Measurements from ENCODE around the gene STK16.
A peak's percentile ranks its signal among the peaks of the same experiment; 100 is the strongest.
"Not testable (repeated sequence)": the region's sequence is repeated elsewhere in the genome, so short reads cannot be mapped to it uniquely, and the experiment has no call there.

Gene STK16

GRCh38 chr2:219245148-219245898, at the start of gene STK16, which contains the start of gene GLB1L:
Gene STK16 (plus strand): TSS chr2:219245479. CDS start chr2:219246000, 521 bp downstream.
Gene GLB1L (minus strand): TSS chr2:219245444. CDS start chr2:219243573, 1,871 bp downstream.
- H3K4me3 ChIP-seq (ENCODE audit: low read depth, low read length) = peak within 1 kb of the TSS; percentile 91
- no peaks in the 10 kb centered on the region for H3K79me2 ChIP-seq
- TF ChIP-seq CTCF (IDR thresholded peaks at IDR 0.05) = no peak
- H3K9me3 ChIP-seq (ENCODE audit: control insufficient read depth, low read length) = no peaks in the 10 kb centered on the region
- H3K36me3 ChIP-seq (ENCODE audit: control insufficient read depth, insufficient read depth, low read length) = no peaks in the 10 kb centered on the region
- H3K9ac ChIP-seq = peak within 1 kb of the TSS; percentile 20
- peak within 1 kb of the TSS; percentile 85 for H2AFZ ChIP-seq
- H3K4me2 ChIP-seq (ENCODE audit: low read length) = peak within 1 kb of the TSS; percentile 89
- H3K4me1 ChIP-seq = peaks cover 22% of the 10 kb centered on the region
- H3K27ac ChIP-seq = peak within 1 kb of the TSS; percentile 89
- no peaks in the 10 kb centered on the region for H3K27me3 ChIP-seq (ENCODE audit: control insufficient read depth, insufficient read depth, low read length)

GRCh38 chr2:219197388-219197787, 47.9 kb upstream of the STK16 start:
- Histone ChIP-seq H3K27ac (no peak overlapping the region), H3K9me3 (ENCODE audit: control insufficient read depth, low read length) (no peaks in the 10 kb centered on the region), H3K79me2 (no peaks in the 10 kb centered on the region), H2AFZ (no peak overlapping the region), H3K27me3 (ENCODE audit: control insufficient read depth, insufficient read depth, low read length) (no peaks in the 10 kb centered on the region), H3K36me3 (ENCODE audit: control insufficient read depth, insufficient read depth, low read length) (no peaks in the 10 kb centered on the region), H3K4me2 (ENCODE audit: low read length) (no peak overlapping the region), H3K9ac (no peak overlapping the region), H3K4me1 (peaks cover 4% of the 10 kb centered on the region), H3K4me3 (ENCODE audit: low read depth, low read length) (no peak overlapping the region)
- TF ChIP-seq CTCF (IDR thresholded peaks at IDR 0.05) = no peak

- H3K27me3 ChIP-seq (ENCODE audit: control insufficient read depth, insufficient read depth, low read length) = no peaks in the 10 kb centered on the region
Observed at GRCh38 chr2:219198974-219199373, 46.3 kb upstream of the STK16 start.

GRCh38 chr2:219199470-219200211, 45.6 kb upstream of the STK16 start:
- Histone ChIP-seq H3K4me1 (peaks cover 4% of the 10 kb centered on the region), H3K27ac (no peak overlapping the region), H3K9ac (no peak overlapping the region), H3K79me2 (no peaks in the 10 kb centered on the region), H2AFZ (no peak overlapping the region), H3K4me2 (ENCODE audit: low read length) (no peak overlapping the region), H3K4me3 (ENCODE audit: low read depth, low read length) (no peak overlapping the region), H3K27me3 (ENCODE audit: control insufficient read depth, insufficient read depth, low read length) (no peaks in the 10 kb centered on the region), H3K36me3 (ENCODE audit: control insufficient read depth, insufficient read depth, low read length) (no peaks in the 10 kb centered on the region), H3K9me3 (ENCODE audit: control insufficient read depth, low read length) (no peaks in the 10 kb centered on the region)
- no peak for TF ChIP-seq CTCF (IDR thresholded peaks at IDR 0.05)

More at GRCh38 chr2:219198974-219199373, 46.3 kb upstream of the STK16 start:
- Histone ChIP-seq H3K4me2 (ENCODE audit: low read length) (no peak overlapping the region), H3K9me3 (ENCODE audit: control insufficient read depth, low read length) (no peaks in the 10 kb centered on the region), H3K4me3 (ENCODE audit: low read depth, low read length) (no peak overlapping the region), H3K4me1 (peaks cover 4% of the 10 kb centered on the region), H3K36me3 (ENCODE audit: control insufficient read depth, insufficient read depth, low read length) (no peaks in the 10 kb centered on the region), H3K9ac (no peak overlapping the region), H2AFZ (no peak overlapping the region), H3K27ac (no peak overlapping the region), H3K79me2 (no peaks in the 10 kb centered on the region)
- no peak for TF ChIP-seq CTCF (IDR thresholded peaks at IDR 0.05)

- H3K27ac ChIP-seq; H3K4me3 ChIP-seq (ENCODE audit: low read depth, low read length); H3K4me1 ChIP-seq; H3K4me2 ChIP-seq (ENCODE audit: low read length); H3K79me2 ChIP-seq; H3K9me3 ChIP-seq (ENCODE audit: control insufficient read depth, low read length); H3K9ac ChIP-seq; H2AFZ ChIP-seq; H3K36me3 ChIP-seq (ENCODE audit: control insufficient read depth, insufficient read depth, low read length); H3K27me3 ChIP-seq (ENCODE audit: control insufficient read depth, insufficient read depth, low read length): not testable (repeated sequence)
Observed at GRCh38 chr2:219200502-219201326, 44.6 kb upstream of the STK16 start.

- not testable (repeated sequence) for H3K36me3 ChIP-seq (ENCODE audit: control insufficient read depth, insufficient read depth, low read length); H3K27me3 ChIP-seq (ENCODE audit: control insufficient read depth, insufficient read depth, low read length); H3K9ac ChIP-seq; H3K4me1 ChIP-seq; H3K4me2 ChIP-seq (ENCODE audit: low read length); H3K9me3 ChIP-seq (ENCODE audit: control insufficient read depth, low read length); H3K27ac ChIP-seq; H2AFZ ChIP-seq; H3K4me3 ChIP-seq (ENCODE audit: low read depth, low read length); H3K79me2 ChIP-seq
Observed at GRCh38 chr2:219201331-219201730, 43.9 kb upstream of the STK16 start.
